K562 (cell line): ENCODE data around the gene SFXN2. TPM values are rescaled to one million over a fixed set of nuclear protein-coding genes. Genes with fewer than 3 reads are reported as not detected.

ENCODE experiments used
- ATAC-seq: fragments of 200-7000 bp; cut with Tn5 transposase; 3 replicates; pipeline ENCODE4 v1.9.1; 2020; ENCODE audit warnings: moderate library complexity
- BruUV-seq: library from RNA; stranded (reverse); fragments of 400-500 nt; replicated peaks from 2 replicates; lab custom pipeline; 2021; lab: Mats Ljungman, UMichigan
- CTCF ChIA-PET: fragments of 300-600 bp; formaldehyde crosslinking; extraction: SDS; loops from one replicate; lab custom pipeline; 2021; ENCODE audit warnings: low intra/inter-chr PET ratio; lab: Yijun Ruan, JAX
- POLR2A ChIA-PET: fragments of 300-600, 350-650 bp; sonication (Branson Sonifier 250); formaldehyde crosslinking; extraction: SDS; loops from one replicate; lab custom pipeline; 2021; ENCODE audit warnings: antibody characterized with exemption, inconsistent platforms; lab: Yijun Ruan, JAX
- DNase-seq, 4 experiments: peaks; one replicate each; pipeline versions ENCODE4 v3.0.0 to v3.0.0-alpha.2; 2011 to 2018; ENCODE audit warnings: low spot score in 3 of 4, mixed read lengths in 3 of 4; ENCODE audit errors: extremely low read depth in 1 of 4
- FAIRE-seq: peaks from 2 replicates; lab custom pipeline; 2011; peaks lifted over from hg19 to GRCh38; lab: Jason Lieb, UNC
- H2AFZ ChIP-seq: 2 replicates; pipeline ENCODE4 v1.6.0; 2011; ENCODE audit warnings: low read depth, low read length, control low read depth, inconsistent platforms
- H3K27ac ChIP-seq: fragments of 200-600 bp; 3 replicates; pipeline ENCODE4 v1.8.0; 2011; ENCODE audit warnings: low read depth, mild to moderate bottlenecking, control low read depth, inconsistent platforms, low read length, moderate library complexity, mixed read lengths; ENCODE audit errors: extremely low read depth
- H3K27me3 ChIP-seq, 2 experiments: fragments of 300-600 bp in 1 of 2; 2 replicates in 1 of 2; 3 replicates in 1 of 2; pipeline versions ENCODE4 v1.6.0 to v1.8.0; 2011; ENCODE audit warnings: inconsistent platforms in 2 of 2, low read length in 2 of 2, mild to moderate bottlenecking in 1 of 2, mixed read lengths in 1 of 2, moderate library complexity in 1 of 2; ENCODE audit not compliant: control insufficient read depth in 2 of 2, insufficient read depth in 2 of 2
- H3K36me3 ChIP-seq: fragments of 300-600 bp; 3 replicates; pipeline ENCODE4 v1.8.0; 2011; ENCODE audit warnings: mild to moderate bottlenecking, low read length, inconsistent platforms; ENCODE audit not compliant: control insufficient read depth, insufficient read depth
- H3K4me1 ChIP-seq, 2 experiments: fragments of 200-600 bp in 1 of 2; replicated peaks in 1 of 2; 2 replicates in 1 of 2; 3 replicates in 1 of 2; pipeline versions ENCODE4 v1.5.1 to v1.8.0; 2011; ENCODE audit warnings: inconsistent platforms in 2 of 2, low read length in 2 of 2, mild to moderate bottlenecking in 1 of 2, mixed read lengths in 1 of 2, moderate library complexity in 1 of 2; ENCODE audit not compliant: control insufficient read depth in 2 of 2, insufficient read depth in 2 of 2
- H3K4me2 ChIP-seq: 2 replicates; pipeline ENCODE4 v1.6.1; 2011; ENCODE audit warnings: low read length, control low read depth, inconsistent platforms, mixed read lengths; ENCODE audit not compliant: insufficient read depth
- H3K4me3 ChIP-seq: fragments of 200-600 bp; sonication (generic), shearing (Covaris generic); 2 replicates; pipeline ENCODE4 v1.5.1; 2016; ENCODE audit warnings: control low read depth, inconsistent platforms
- H3K79me2 ChIP-seq: fragments of 200-600 bp; 3 replicates; pipeline ENCODE4 v1.8.0; 2011; ENCODE audit warnings: low read length, inconsistent platforms; ENCODE audit not compliant: control insufficient read depth, insufficient read depth
- H3K9ac ChIP-seq, 2 experiments: 2 replicates each; pipeline versions ENCODE4 v1.6.0 to v1.6.1; 2011; ENCODE audit warnings: low read depth in 2 of 2, low read length in 2 of 2, control low read depth in 1 of 2, inconsistent platforms in 1 of 2, mild to moderate bottlenecking in 1 of 2, mixed read lengths in 1 of 2; ENCODE audit not compliant: insufficient read depth in 1 of 2
- H3K9me1 ChIP-seq: one replicate; pipeline ENCODE4 v1.6.0; 2011; ENCODE audit warnings: inconsistent platforms, mild to moderate bottlenecking, low read length, moderate library complexity; ENCODE audit not compliant: control insufficient read depth, insufficient read depth
- H3K9me3 ChIP-seq: replicated peaks from 2 replicates; pipeline ENCODE4 v1.5.1; 2011; ENCODE audit warnings: low read depth, low read length, inconsistent platforms; ENCODE audit not compliant: control insufficient read depth, insufficient read depth
- H4K20me1 ChIP-seq: replicated peaks from 2 replicates; pipeline ENCODE4 v1.6.1; 2011; ENCODE audit warnings: low read length, inconsistent platforms, mixed read lengths; ENCODE audit not compliant: control insufficient read depth, insufficient read depth
- BCL6 ChIP-seq: fragments of 250-450 bp; sonication (Bioruptor Pico); IDR thresholded peaks from 2 replicates; pipeline ENCODE4 v1.4.0; 2020
- C11orf30 ChIP-seq: fragments of 450-650 bp; IDR thresholded peaks from 2 replicates; pipeline ENCODE4 v1.6.1; 2016; ENCODE audit warnings: low read depth, mild to moderate bottlenecking
- EGR1 ChIP-seq: fragments of 450-650 bp; conservative IDR thresholded peaks from 2 replicates; pipeline ENCODE4 v1.6.1; 2017; ENCODE audit warnings: mild to moderate bottlenecking
- LEF1 ChIP-seq: fragments of 450-650 bp; IDR thresholded peaks from 2 replicates; pipeline ENCODE4 v1.6.1; 2016; ENCODE audit warnings: mild to moderate bottlenecking
- MAZ ChIP-seq, 2 experiments: fragments of 450-650 bp in 1 of 2; sonication (generic) in 1 of 2; formaldehyde crosslinking; IDR thresholded peaks in 1 of 2; conservative IDR thresholded peaks in 1 of 2; 2 replicates each; pipeline versions ENCODE4 v1.4.0 to v1.5.0; 2020; ENCODE audit warnings: mild to moderate bottlenecking in 1 of 2, missing genetic modification reagents in 1 of 2
- NFYB ChIP-seq: IDR thresholded peaks from 2 replicates; pipeline ENCODE4 v1.6.1; 2011; ENCODE audit warnings: mild to moderate bottlenecking, moderate library complexity; ENCODE audit not compliant: insufficient read length; ENCODE audit errors: extremely low read depth
- POLR2G ChIP-seq: fragments of 200-400 bp; formaldehyde crosslinking; IDR thresholded peaks from 2 replicates; pipeline ENCODE4 v1.6.1; 2017; ENCODE audit warnings: low read depth, mild to moderate bottlenecking, antibody characterized with exemption, low read length, moderate library complexity
- PRPF4 ChIP-seq: fragments of 200-400 bp; formaldehyde crosslinking; IDR thresholded peaks from one replicate; pipeline ENCODE4 v1.6.1; 2017; ENCODE audit warnings: low read length, low read depth, mild to moderate bottlenecking; ENCODE audit not compliant: insufficient read depth, poor library complexity, severe bottlenecking
- RBBP5 ChIP-seq: fragments of 200-600 bp; sonication (generic); IDR thresholded peaks from 2 replicates; pipeline ENCODE4 v1.6.1; 2012; ENCODE audit warnings: borderline replicate concordance, mild to moderate bottlenecking, low read length, control low read depth, inconsistent platforms; ENCODE audit not compliant: insufficient read depth, poor library complexity, severe bottlenecking
- SMC3 ChIP-seq: conservative IDR thresholded peaks from 2 replicates; pipeline ENCODE4 v1.6.1; 2011; ENCODE audit warnings: low read depth, low read length, improper control_type of control experiment; ENCODE audit not compliant: insufficient read depth
- SREBF1 ChIP-seq: fragments of 150-350 bp; IDR thresholded peaks from 2 replicates; pipeline ENCODE4 v1.6.1; 2014; ENCODE audit warnings: antibody characterized with exemption, low read depth, low read length, borderline replicate concordance
- STAG1 ChIP-seq: sonication (generic); formaldehyde crosslinking; IDR thresholded peaks from 2 replicates; pipeline ENCODE4 v1.5.0; 2020; ENCODE audit warnings: missing genetic modification reagents, borderline replicate concordance
- UBTF ChIP-seq, 2 experiments: IDR thresholded peaks; 2 replicates each; pipeline ENCODE4 v1.6.1; 2012; ENCODE audit warnings: improper control_type of control experiment in 2 of 2, low read depth in 2 of 2, low read length in 2 of 2, borderline replicate concordance in 1 of 2
- USF2 ChIP-seq: sonication (generic); formaldehyde crosslinking; IDR thresholded peaks from 2 replicates; pipeline ENCODE4 v1.5.0; 2020; ENCODE audit warnings: missing genetic modification reagents
- ZBTB7A ChIP-seq: IDR thresholded peaks from 2 replicates; pipeline ENCODE4 v1.6.1; 2011; ENCODE audit warnings: low read depth, mild to moderate bottlenecking, low read length, moderate library complexity, borderline replicate concordance; ENCODE audit not compliant: control insufficient read depth
- ZNF76 ChIP-seq: fragments of 250-450 bp; sonication (Bioruptor Pico); IDR thresholded peaks from 2 replicates; pipeline ENCODE4 v1.4.0; 2020; ENCODE audit warnings: mild to moderate bottlenecking, moderate library complexity, borderline replicate concordance
- WGBS: fragments of 100-300 bp; shearing (Covaris generic); methylation state at CpG from one replicate; pipeline ENCODE4 v1.1.6; 2016; ENCODE audit warnings: low coverage, mixed read lengths; ENCODE audit not compliant: insufficient coverage; ENCODE audit errors: missing lambda C conversion rate; 5-methylcytosine and 5-hydroxymethylcytosine counted together
- in situ Hi-C: fragments of 300-500 bp; cut with MboI; formaldehyde crosslinking; loops from 4 replicates; pipeline ENCODE4 v1.15.0; 2018; ENCODE audit warnings: inconsistent platforms, mixed read lengths
- intact Hi-C: fragments of 100-400 bp; cut with micrococcal nuclease; formaldehyde crosslinking; loops from 2 replicates; pipeline ENCODE4 v1.14.2; 2022
- polyA plus RNA-seq, 8 experiments: library from polyadenylated mRNA; depleted of rRNA in 4 of 8; stranded (reverse) in 5 of 8; unstranded in 3 of 8; fragments of >200 nt; fragmentation: Nextera tagmentation in 2 of 8; fragmentation: Illumina TruSeq in 1 of 8; extraction: Ambion mirVana in 2 of 8; extraction: Trizol in 1 of 8; gene quantifications; 2 replicates each; pipeline versions ENCODE4 v1.2.1 to v1.2.3, GENCODE V29; 2011 to 2014; ENCODE audit warnings: inconsistent platforms in 1 of 8, missing spikeins in 1 of 8
- total RNA-seq, 7 experiments: library from RNA; depleted of rRNA in 6 of 7; stranded (reverse); fragments of >200 nt in 6 of 7; fragmentation: Illumina TruSeq in 2 of 7; extraction: Trizol in 2 of 7; gene quantifications; 2 replicates each; pipeline versions ENCODE4 v1.2.1 to v1.2.3, GENCODE V29; 2011 to 2021; ENCODE audit warnings: low replicate concordance in 1 of 7
- TF ChIP-seq, protein P1 (sequence below): fragments of 450-650 bp; IDR thresholded peaks from one replicate; pipeline ENCODE4 v1.6.1; 2018; ENCODE audit warnings: mild to moderate bottlenecking, moderate library complexity; ENCODE audit not compliant: partially characterized antibody

SFXN2 gene
- total and polyA plus RNA-seq, 9 of the 15 experiments (the other 6 are each of a cell fraction or from before 2014, with no cell fraction given): 7.3 to 23.8 (median 15.7) TPM

GRCh38 chr10:102678842-102679289 lies 35.6 kb upstream of the SFXN2 start:
- ChIA-PET POLR2A (interaction anchor here (0.7 to 1.7 kb wide), 3 partner anchors 23 to 38 kb away, joined by 3 to 4 read pairs (median 4); no protein-coding TSS in a partner anchor), CTCF (interaction anchor here (0.6 to 1.0 kb wide), 2 partner anchors 46 to 208 kb away, joined by 3 read pairs; no protein-coding TSS in a partner anchor)
- H3K27me3 ChIP-seq: no peaks in the 10 kb centered on the region
- no peaks in the 10 kb centered on the region for H3K9me1 ChIP-seq
- H3K79me2 ChIP-seq: no peaks in the 10 kb centered on the region
- no peak overlapping the region for H3K27ac ChIP-seq
- in situ Hi-C loops: no loop called here
- no TSS peak for BruUV-seq
- H2AFZ ChIP-seq: peak overlapping the region; percentile 65; the same call in 1 of the 2 replicates
- peaks cover 18 to 27% of the 10 kb centered on the region in 2 experiments for H3K4me1 ChIP-seq
- no peaks in the 10 kb centered on the region for H4K20me1 ChIP-seq
- ATAC-seq: peak; percentile 92
- H3K4me3 ChIP-seq: no peak overlapping the region
- 0 out of 4 replicates have a peak overlapping the region, but pooled peaks of 1 of the 2 experiments have one; percentile 6 for H3K9ac ChIP-seq
- FAIRE-seq: peak; percentile 23
- whole genome bisulfite sequencing: 11% methylated on average over 6 of the region's 9 CpGs
- H3K36me3 ChIP-seq: no peaks in the 10 kb centered on the region
- intact Hi-C loops: no loop called here
- no peaks in the 10 kb centered on the region for H3K9me3 ChIP-seq
- H3K4me2 ChIP-seq: peak overlapping the region; percentile 49; the same call in 1 of the 2 replicates
- peak; percentile 61 to 76 (median 68) for DNase-seq
- TF ChIP-seq, protein P1, sequence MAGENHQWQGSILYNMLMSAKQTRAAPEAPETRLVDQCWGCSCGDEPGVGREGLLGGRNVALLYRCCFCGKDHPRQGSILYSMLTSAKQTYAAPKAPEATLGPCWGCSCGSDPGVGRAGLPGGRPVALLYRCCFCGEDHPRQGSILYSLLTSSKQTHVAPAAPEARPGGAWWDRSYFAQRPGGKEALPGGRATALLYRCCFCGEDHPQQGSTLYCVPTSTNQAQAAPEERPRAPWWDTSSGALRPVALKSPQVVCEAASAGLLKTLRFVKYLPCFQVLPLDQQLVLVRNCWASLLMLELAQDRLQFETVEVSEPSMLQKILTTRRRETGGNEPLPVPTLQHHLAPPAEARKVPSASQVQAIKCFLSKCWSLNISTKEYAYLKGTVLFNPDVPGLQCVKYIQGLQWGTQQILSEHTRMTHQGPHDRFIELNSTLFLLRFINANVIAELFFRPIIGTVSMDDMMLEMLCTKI: no peak
- TF ChIP-seq POLR2G: 0 out of 2 replicates have a peak, but pooled peaks have one; percentile 24
- TF ChIP-seq USF2 (CRISPR knock-in tag): peak; percentile 41; the same call in 1 of the 2 replicates
- TF ChIP-seq MAZ (CRISPR knock-in tag; conservative IDR thresholded peaks at IDR 0.05 in 1 of 2, IDR thresholded peaks at IDR 0.05 in 1 of 2): peak; percentile 37 to 58; a peak in 3 of 4 replicates
- TF ChIP-seq ZBTB7A: peak; percentile 50; the same call in 1 of the 2 replicates
- TF ChIP-seq NFYB: no peak
- peak; percentile 33; the same call in 1 of the 2 replicates for TF ChIP-seq STAG1 (CRISPR knock-in tag)
- TF ChIP-seq C11orf30: no peak
- no peak for TF ChIP-seq LEF1
- TF ChIP-seq RBBP5: no peak
- no peak for TF ChIP-seq SREBF1
- no peak for TF ChIP-seq ZNF76 (CRISPR knock-in tag)
- no peak for TF ChIP-seq BCL6 (CRISPR knock-in tag)
- no peak for TF ChIP-seq PRPF4
- no peak for TF ChIP-seq EGR1
- TF ChIP-seq SMC3: peak; percentile 50; the same call in 1 of the 2 replicates
- 0 out of 4 replicates have a peak, but pooled peaks of 1 of the 2 experiments have one; percentile 33 for TF ChIP-seq UBTF (IDR thresholded peaks at IDR 0.05; ENCODE audit: borderline replicate concordance in 1 of 2, low read depth in 2 of 2, low read length in 2 of 2)
